Gastrocnemius medialis (tissue), 4 donors: ENCODE data around the gene ARHGAP28.

Source experiments
- POLR2A ChIP-seq, 2 donors: fragments of 450-650 bp; IDR thresholded peaks; one replicate each; pipeline ENCODE4 v1.6.1; 2017; ENCODE audit warnings: antibody characterized with exemption in 2 of 2, mild to moderate bottlenecking in 2 of 2, moderate library complexity in 2 of 2
- TF ChIP-seq, protein P1 (sequence below), 5 experiments: fragments of 450-650 bp in 3 of 5; fragments of 200-600 bp in 2 of 5; sonication (generic) in 2 of 5; IDR thresholded peaks in 4 of 5; conservative IDR thresholded peaks in 1 of 5; 1 replicate in 4 of 5; 2 replicates in 1 of 5; pipeline ENCODE4 v1.5.1; 2016 to 2019; ENCODE audit warnings: antibody characterized with exemption in 5 of 5, mild to moderate bottlenecking in 3 of 5, moderate library complexity in 3 of 5

DNA sequence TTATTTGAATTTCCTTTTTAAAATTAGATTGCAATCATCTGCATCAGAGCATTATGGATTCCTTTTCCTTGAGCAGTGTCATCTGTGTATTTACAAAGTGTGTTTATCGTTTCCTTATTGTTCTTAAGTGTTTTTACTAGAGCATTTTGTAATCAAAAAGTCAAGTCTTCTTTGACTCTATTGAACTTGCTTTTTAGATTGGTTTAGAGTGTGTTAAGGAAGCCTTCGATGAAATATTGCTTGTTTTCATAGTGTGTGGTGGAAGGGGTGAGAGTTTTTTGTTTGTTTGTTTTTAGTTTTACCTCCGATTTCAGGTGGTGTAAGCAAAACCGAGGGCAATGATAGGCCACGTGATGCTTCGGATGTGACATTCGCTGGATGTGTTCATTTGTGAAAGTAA, 45.7 kb downstream of the ARHGAP28 start:
- TF ChIP-seq, protein P1, sequence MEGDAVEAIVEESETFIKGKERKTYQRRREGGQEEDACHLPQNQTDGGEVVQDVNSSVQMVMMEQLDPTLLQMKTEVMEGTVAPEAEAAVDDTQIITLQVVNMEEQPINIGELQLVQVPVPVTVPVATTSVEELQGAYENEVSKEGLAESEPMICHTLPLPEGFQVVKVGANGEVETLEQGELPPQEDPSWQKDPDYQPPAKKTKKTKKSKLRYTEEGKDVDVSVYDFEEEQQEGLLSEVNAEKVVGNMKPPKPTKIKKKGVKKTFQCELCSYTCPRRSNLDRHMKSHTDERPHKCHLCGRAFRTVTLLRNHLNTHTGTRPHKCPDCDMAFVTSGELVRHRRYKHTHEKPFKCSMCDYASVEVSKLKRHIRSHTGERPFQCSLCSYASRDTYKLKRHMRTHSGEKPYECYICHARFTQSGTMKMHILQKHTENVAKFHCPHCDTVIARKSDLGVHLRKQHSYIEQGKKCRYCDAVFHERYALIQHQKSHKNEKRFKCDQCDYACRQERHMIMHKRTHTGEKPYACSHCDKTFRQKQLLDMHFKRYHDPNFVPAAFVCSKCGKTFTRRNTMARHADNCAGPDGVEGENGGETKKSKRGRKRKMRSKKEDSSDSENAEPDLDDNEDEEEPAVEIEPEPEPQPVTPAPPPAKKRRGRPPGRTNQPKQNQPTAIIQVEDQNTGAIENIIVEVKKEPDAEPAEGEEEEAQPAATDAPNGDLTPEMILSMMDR (IDR thresholded peaks at IDR 0.05 in 4 of 5, conservative IDR thresholded peaks at IDR 0.05 in 1 of 5): no peak
- no peak for TF ChIP-seq POLR2A (IDR thresholded peaks at IDR 0.05)
